ENCODE data around the gene SRL. TPM values are rescaled to one million over a fixed set of nuclear protein-coding genes. Genes with fewer than 3 reads are reported as not detected.

The SRL gene
- total and polyA plus RNA-seq, 2 of the 13 experiments (the other 11 are each of a cell fraction or from before 2014, with no cell fraction given) = 0.05 TPM; not detected in 1

DNA sequence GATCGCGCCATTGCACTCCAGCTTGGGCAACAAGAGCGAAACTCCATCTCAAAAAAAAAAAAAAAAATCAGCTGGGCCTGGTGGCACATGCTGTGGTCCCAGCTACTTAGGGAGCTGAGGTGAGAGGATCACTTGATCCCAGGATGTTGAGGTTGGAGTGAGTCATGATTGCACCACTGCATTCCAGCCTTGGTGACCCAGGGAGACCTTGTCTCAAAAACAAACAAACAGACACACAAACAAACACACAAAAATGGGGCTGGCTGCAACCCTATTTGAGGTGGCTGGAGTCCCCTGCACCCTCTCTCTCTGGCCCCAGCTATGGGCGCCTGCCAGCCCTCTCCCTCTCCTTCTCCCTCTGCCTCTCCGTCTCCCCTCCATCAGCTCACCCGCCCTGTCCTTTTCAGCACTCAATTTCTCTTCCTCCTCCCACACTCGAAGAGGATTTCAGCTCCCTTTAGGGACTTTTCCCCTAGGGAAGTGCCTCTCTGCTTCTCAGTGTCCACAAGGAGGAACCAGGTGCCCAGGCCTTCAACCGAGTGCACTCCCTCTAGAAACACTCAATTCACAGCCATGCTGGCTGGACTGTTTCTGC lies 48.5 kb upstream of the SRL start (continued):
- TF ChIP-seq, protein P1, sequence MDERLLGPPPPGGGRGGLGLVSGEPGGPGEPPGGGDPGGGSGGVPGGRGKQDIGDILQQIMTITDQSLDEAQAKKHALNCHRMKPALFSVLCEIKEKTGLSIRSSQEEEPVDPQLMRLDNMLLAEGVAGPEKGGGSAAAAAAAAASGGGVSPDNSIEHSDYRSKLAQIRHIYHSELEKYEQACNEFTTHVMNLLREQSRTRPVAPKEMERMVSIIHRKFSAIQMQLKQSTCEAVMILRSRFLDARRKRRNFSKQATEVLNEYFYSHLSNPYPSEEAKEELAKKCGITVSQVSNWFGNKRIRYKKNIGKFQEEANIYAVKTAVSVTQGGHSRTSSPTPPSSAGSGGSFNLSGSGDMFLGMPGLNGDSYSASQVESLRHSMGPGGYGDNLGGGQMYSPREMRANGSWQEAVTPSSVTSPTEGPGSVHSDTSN (CRISPR knock-in tag; IDR thresholded peaks at IDR 0.05) = no peak
- TF ChIP-seq ZNF777 (CRISPR knock-in tag; IDR thresholded peaks at IDR 0.05) (no peak), PHF20 (CRISPR knock-in tag; IDR thresholded peaks at IDR 0.05) (no peak), MTF2 (CRISPR knock-in tag; IDR thresholded peaks at IDR 0.05; ENCODE audit: borderline replicate concordance) (no peak), ZNF737 (CRISPR knock-in tag; IDR thresholded peaks at IDR 0.05; ENCODE audit: borderline replicate concordance) (no peak), ZNF556 (CRISPR knock-in tag; IDR thresholded peaks at IDR 0.05; ENCODE audit: borderline replicate concordance) (no peak), DPF2 (CRISPR knock-in tag; IDR thresholded peaks at IDR 0.05; ENCODE audit: borderline replicate concordance, low read depth) (peak; percentile 45; the same call in 1 of the 2 replicates), ZNF138 (CRISPR knock-in tag; IDR thresholded peaks at IDR 0.05; ENCODE audit: low read depth) (no peak), ELF3 (CRISPR knock-in tag; IDR thresholded peaks at IDR 0.05) (peak; percentile 66), ZNF510 (CRISPR knock-in tag; IDR thresholded peaks at IDR 0.05; ENCODE audit: low read depth) (no peak), ZNF549 (CRISPR knock-in tag; IDR thresholded peaks at IDR 0.05) (no peak), ATF7-NPFF (CRISPR knock-in tag; IDR thresholded peaks at IDR 0.05; ENCODE audit: low read depth) (no peak), ZNF678 (CRISPR knock-in tag; IDR thresholded peaks at IDR 0.05) (no peak), NFYC (CRISPR knock-in tag; IDR thresholded peaks at IDR 0.05) (no peak), HOXD1 (CRISPR knock-in tag; IDR thresholded peaks at IDR 0.05) (no peak; the same call in 1 of the 2 replicates), ZFP62 (CRISPR knock-in tag; IDR thresholded peaks at IDR 0.05) (no peak)
- TF ChIP-seq, protein P2, sequence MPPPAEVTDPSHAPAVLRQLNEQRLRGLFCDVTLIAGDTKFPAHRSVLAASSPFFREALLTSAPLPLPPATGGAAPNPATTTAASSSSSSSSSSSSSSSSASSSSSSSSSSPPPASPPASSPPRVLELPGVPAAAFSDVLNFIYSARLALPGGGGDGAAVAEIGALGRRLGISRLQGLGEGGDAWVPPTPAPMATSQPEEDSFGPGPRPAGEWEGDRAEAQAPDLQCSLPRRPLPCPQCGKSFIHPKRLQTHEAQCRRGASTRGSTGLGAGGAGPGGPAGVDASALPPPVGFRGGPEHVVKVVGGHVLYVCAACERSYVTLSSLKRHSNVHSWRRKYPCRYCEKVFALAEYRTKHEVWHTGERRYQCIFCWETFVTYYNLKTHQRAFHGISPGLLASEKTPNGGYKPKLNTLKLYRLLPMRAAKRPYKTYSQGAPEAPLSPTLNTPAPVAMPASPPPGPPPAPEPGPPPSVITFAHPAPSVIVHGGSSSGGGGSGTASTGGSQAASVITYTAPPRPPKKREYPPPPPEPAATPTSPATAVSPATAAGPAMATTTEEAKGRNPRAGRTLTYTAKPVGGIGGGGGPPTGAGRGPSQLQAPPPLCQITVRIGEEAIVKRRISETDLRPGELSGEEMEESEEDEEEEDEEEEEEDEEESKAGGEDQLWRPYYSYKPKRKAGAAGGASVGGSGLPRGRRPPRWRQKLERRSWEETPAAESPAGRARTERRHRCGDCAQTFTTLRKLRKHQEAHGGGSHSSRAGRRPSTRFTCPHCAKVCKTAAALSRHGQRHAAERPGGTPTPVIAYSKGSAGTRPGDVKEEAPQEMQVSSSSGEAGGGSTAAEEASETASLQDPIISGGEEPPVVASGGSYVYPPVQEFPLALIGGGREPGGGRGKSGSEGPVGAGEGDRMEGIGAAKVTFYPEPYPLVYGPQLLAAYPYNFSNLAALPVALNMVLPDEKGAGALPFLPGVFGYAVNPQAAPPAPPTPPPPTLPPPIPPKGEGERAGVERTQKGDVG (CRISPR knock-in tag; IDR thresholded peaks at IDR 0.05; ENCODE audit: borderline replicate concordance) = no peak
- TF ChIP-seq, protein P3, sequence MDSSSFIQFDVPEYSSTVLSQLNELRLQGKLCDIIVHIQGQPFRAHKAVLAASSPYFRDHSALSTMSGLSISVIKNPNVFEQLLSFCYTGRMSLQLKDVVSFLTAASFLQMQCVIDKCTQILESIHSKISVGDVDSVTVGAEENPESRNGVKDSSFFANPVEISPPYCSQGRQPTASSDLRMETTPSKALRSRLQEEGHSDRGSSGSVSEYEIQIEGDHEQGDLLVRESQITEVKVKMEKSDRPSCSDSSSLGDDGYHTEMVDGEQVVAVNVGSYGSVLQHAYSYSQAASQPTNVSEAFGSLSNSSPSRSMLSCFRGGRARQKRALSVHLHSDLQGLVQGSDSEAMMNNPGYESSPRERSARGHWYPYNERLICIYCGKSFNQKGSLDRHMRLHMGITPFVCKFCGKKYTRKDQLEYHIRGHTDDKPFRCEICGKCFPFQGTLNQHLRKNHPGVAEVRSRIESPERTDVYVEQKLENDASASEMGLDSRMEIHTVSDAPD (CRISPR knock-in tag; IDR thresholded peaks at IDR 0.05) = no peak
- TF ChIP-seq, protein P4, sequence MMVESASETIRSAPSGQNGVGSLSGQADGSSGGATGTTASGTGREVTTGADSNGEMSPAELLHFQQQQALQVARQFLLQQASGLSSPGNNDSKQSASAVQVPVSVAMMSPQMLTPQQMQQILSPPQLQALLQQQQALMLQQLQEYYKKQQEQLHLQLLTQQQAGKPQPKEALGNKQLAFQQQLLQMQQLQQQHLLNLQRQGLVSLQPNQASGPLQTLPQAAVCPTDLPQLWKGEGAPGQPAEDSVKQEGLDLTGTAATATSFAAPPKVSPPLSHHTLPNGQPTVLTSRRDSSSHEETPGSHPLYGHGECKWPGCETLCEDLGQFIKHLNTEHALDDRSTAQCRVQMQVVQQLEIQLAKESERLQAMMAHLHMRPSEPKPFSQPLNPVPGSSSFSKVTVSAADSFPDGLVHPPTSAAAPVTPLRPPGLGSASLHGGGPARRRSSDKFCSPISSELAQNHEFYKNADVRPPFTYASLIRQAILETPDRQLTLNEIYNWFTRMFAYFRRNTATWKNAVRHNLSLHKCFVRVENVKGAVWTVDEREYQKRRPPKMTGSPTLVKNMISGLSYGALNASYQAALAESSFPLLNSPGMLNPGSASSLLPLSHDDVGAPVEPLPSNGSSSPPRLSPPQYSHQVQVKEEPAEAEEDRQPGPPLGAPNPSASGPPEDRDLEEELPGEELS (CRISPR knock-in tag; IDR thresholded peaks at IDR 0.05) = peak; percentile 97
- TF ChIP-seq, protein P5, sequence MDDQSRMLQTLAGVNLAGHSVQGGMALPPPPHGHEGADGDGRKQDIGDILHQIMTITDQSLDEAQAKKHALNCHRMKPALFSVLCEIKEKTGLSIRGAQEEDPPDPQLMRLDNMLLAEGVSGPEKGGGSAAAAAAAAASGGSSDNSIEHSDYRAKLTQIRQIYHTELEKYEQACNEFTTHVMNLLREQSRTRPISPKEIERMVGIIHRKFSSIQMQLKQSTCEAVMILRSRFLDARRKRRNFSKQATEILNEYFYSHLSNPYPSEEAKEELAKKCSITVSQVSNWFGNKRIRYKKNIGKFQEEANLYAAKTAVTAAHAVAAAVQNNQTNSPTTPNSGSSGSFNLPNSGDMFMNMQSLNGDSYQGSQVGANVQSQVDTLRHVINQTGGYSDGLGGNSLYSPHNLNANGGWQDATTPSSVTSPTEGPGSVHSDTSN (CRISPR knock-in tag; IDR thresholded peaks at IDR 0.05; ENCODE audit: borderline replicate concordance) = no peak

Data from HepG2 (cell line).